Activated T-cell treated with anti-CD3 and anti-CD28 coated beads, Interleukin-2, amount 50 U/mL, for 48 hours (primary cell): ENCODE measurements around the gene TTC39C.

ENCODE experiments used
- DNase-seq, 2 experiments: peaks; one replicate each; pipeline ENCODE4 v3.0.0-alpha.2; 2020

Gene TTC39C

GRCh38 chr18:23992089-23992940 lies 22.2 kb upstream of the TTC39C start:
- DNase-seq, result peak in 1 of 2 experiments; percentile 58

- no peak for DNase-seq
Measured at GRCh38 chr18:23992941-23993280, 21.6 kb upstream of the TTC39C start.

GRCh38 chr18:23994361-23994902 lies 20.1 kb upstream of the TTC39C start:
- no peak for DNase-seq

GRCh38 chr18:23995180-23995579 lies 19.4 kb upstream of the TTC39C start:
- DNase-seq, result no peak

GRCh38 chr18:23998018-23998417 lies 16.5 kb upstream of the TTC39C start:
- DNase-seq, result no peak

- no peak for DNase-seq
Measured at GRCh38 chr18:23998820-23999219, 15.7 kb upstream of the TTC39C start.

- no peak for DNase-seq
Measured at GRCh38 chr18:24000613-24001490, 13.7 kb upstream of the TTC39C start.

GRCh38 chr18:24002479-24002878 lies 12.1 kb upstream of the TTC39C start:
- no peak for DNase-seq

GRCh38 chr18:24003288-24003687 lies 11.3 kb upstream of the TTC39C start:
- DNase-seq, result no peak

- DNase-seq, result no peak
Measured at GRCh38 chr18:24003903-24004640, 10.5 kb upstream of the TTC39C start.

- DNase-seq, result no peak
Measured at GRCh38 chr18:24006712-24007313, 7.7 kb upstream of the TTC39C start.

GRCh38 chr18:24009246-24009645 lies 5.3 kb upstream of the TTC39C start:
- no peak for DNase-seq

GRCh38 chr18:24009651-24010333 lies 4.8 kb upstream of the TTC39C start:
- peak in 1 of 2 experiments; percentile 53 for DNase-seq

- no peak for DNase-seq
Measured at GRCh38 chr18:24010673-24011072, 3.9 kb upstream of the TTC39C start.

GRCh38 chr18:24011123-24011917 lies 3.2 kb upstream of the TTC39C start:
- no peak for DNase-seq

- no peak for DNase-seq
Measured at GRCh38 chr18:24013051-24013450, 1.5 kb upstream of the TTC39C start.

- DNase-seq, result peak; percentile 75 to 77
Measured at GRCh38 chr18:24014986-24015638, 558 bp downstream of the TTC39C start.

GRCh38 chr18:24015639-24016631 lies 1.4 kb downstream of the TTC39C start:
- DNase-seq, result no peak

GRCh38 chr18:24016643-24017042 lies 2.1 kb downstream of the TTC39C start:
- no peak for DNase-seq
